GM18505 (cell line): ENCODE data around the gene PPP1R15B.

ENCODE experiments used
- ATAC-seq: cut with Tn5 transposase; IDR thresholded peaks from one replicate; pipeline ENCODE4 v1.9.1; 2021; ENCODE audit not compliant: unreplicated experiment
- POLR2A ChIP-seq: IDR thresholded peaks from 4 replicates; pipeline ENCODE4 v1.6.1; 2011; ENCODE audit warnings: borderline replicate concordance; ENCODE audit not compliant: insufficient read depth, insufficient read length; ENCODE audit errors: extremely low read depth

PPP1R15B gene

DNA sequence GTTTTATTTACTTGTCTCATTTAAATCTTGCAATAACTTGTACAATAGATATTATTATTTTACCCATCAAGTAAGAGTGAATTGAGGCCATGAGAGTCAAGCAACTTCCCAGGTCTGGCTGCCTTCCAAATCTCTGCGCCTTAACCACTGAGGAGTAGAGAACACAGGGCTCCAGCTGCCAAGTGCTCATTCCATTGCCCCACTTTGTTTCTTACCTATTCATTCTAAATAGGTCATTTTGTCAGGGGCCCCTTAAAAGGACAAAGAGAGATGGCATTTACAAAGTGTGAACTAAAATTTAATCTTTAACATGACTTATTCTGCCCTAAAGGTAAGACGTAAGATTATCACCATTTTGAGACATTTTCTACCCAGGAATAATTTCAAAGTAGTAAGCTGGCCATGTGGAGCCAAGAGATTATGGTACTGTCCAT lies 3.5 kb downstream of the PPP1R15B start:
- ATAC-seq, result no peak
- no peak for TF ChIP-seq POLR2A

DNA sequence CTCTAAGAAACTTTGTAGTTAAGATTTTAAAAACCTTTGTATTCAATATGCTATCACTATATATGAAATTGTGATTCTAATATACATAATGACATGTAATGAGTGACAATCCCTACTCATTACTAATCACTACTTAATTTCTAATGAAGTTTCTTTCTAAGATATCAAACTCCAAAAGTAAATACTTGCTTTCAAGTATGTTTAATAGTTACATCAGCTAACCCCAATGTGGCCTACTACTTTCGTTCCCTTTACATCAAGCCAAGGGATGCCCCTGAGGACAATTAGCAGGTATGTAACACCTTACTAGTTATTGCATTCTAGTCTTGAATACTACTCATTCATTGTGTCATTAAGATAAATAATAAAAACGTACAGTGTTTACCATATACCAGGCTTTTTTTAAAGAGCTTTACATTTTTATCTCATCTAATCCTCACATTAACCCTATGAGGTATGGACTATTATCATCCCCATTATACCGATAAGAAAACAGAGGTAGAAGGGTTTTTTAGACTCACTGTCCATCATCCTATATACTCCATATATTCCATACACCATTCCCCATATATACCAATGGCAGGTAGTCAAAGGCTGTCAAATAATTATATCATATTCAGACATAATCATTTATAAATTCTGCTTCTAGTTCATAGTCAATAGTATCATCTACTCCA lies 4.2 kb downstream of the PPP1R15B start:
- TF ChIP-seq POLR2A, result no peak
- no peak for ATAC-seq

DNA sequence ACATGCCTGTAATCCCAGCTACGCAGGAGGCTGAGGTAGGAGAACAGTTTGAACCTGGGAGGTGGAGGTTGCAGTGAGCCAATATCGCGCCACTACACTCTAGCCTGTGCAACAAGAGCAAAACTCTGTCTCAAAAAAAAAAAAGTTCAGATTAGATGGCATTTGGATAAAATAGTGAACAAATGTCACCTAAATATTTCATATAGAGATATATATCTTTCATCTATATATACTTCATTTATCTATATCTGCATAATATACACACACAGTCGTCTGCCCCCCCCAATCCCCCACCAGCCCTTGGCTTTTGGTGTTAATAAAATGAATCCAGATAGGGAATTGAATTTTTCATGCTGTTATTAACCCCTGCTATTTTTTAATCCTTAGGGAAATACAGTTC lies 5.0 kb downstream of the PPP1R15B start:
- no peak for TF ChIP-seq POLR2A
- no peak for ATAC-seq

DNA sequence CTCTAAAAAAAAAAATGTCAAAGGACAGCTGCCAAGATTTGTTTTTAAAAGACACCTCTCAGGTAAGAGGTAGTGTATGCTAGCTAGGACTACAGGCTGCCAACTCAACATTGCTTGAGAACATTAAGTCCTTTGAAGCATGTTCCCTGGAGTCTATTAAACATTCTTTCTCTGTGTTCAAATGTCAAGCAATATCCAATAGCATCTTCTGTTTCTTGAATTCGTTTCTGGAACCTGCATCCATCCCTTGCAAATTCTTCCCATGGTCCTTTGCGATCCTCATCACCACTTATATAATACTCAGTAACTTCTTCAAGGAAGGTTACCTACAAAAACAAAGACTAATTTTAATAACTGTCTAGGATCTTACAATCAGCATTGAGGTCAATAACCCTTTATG lies 5.6 kb downstream of the PPP1R15B start:
- ATAC-seq, result no peak
- no peak for TF ChIP-seq POLR2A

DNA sequence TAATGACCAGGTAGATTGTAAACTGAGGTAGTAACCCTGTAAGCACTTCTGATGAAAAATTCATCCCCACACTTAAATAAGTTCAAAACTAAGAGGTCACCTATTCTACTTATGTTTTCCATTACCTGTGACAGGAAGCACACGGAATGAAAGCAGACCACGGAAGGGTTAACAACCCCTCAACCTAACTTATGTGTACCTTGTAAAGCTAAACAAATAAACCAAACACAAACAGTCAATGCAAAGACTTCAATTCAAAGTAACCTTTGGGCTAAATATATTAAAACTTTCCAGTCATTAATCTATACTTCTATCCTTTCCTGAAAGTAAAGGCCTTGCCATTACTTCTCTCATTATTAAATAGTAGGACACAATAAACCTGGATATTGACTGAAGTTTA lies 7.0 kb downstream of the PPP1R15B start:
- no peak for ATAC-seq
- TF ChIP-seq POLR2A, result no peak

DNA sequence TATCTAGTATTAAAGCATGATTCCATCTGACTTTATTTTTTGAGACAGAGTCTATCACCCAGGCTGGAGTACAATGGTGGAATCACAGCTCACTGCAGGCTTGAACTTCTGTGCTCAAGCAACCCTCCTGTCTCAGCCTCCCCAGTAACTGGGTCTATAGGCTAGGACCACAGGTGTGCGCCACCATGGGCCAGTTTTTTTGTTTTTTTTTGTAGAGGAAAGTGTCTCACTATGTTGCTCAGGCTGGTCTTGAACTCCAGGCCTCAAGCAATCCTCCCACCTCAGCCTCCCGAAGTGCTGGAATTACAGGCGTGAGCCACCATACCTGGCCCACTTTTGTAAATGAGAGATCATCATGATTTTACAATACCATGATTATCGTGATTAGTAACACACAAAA lies 9.2 kb downstream of the PPP1R15B start:
- TF ChIP-seq POLR2A, result no peak
- no peak for ATAC-seq

DNA sequence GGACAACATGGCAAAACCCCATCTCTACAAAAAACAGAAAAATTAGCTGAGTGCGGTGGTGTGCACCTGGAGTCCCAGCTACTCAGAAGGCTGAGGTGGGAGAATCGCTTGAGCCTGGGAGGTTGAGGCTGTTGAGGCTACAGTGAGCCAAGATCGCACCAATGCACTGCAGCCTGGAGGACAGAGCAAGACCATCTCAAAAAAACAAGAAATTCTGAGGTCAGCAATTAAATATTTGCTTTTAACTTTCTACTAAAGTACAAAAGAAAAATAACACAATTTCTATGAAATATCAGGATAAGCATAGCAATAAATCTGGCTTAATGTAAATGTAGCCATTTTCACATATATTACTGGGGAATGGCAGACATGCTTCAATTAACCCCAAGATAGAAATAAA lies 9.9 kb downstream of the PPP1R15B start:
- ATAC-seq, result no peak
- no peak for TF ChIP-seq POLR2A

DNA sequence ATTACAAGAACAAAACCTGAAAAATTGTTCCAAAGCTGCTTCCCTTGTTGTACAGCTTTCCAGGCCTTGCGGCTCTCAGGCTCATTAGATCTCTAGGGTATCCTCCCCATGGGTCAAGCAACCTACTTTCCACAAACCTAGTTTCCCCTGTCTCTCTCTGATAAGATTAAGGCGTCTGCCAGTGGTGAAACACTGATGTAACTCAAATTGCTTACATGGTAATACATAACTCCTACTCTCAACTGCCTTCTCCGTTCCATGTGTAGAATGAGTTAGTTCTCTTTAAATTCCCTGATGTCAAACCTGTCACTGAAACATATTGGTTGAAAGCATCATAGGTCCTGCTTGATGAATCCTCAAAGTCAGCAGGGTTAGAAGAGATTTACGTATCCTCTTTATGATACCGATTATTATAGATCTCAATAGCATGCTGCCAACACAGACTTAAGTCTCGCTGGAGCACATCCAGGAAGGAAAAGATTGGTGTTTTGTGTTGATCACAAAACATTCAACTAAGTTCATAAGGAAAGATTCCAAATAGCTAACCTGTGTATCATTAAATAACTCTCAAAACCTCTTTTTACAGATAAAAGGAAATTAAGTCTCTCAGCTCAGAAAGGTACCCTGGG lies 10.6 kb downstream of the PPP1R15B start:
- no peak for TF ChIP-seq POLR2A
- no peak for ATAC-seq

DNA sequence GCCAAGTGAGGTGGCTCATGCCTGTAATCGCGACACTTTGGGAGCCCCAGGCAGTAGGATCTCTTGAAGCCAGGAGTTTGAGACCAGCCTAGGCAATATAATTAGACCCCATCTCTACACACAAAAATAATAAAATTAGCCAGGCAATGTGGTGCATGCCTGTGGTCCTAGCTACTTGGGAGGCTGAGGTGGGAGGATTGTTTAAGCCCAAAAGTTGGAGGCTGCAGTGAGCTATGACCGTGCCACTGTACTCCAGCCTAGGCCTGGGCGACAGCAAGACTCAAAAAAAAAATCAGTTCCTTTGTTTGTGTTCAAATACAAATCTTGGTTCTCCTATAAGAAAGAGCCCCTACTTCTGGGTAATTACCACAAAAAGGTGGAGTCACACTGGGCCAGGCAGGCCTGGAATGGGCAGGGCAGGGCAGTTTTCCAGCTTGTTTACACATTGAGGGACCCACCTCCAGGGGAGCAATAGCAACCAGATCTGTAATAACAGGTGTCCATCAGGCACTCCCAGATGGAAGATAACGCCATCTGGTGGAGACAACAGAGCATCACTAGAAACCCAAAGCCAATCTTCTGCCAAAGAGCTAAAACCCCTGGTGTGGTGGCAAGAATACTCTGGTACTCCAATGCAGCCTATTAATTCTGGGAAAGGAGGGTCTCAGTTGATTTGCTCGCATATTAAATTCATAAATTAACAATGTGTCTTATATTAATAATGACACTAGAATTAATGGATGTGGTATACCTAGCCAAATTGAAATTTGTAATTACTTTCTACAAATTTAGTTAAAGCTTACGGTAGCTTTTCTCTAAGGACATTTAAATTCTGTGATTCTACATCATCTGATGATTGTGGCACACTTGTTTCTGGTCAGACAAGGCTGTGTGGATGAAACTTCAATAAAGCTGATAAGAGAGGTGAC lies 13.2 kb downstream of the PPP1R15B start:
- ATAC-seq, result peak; percentile 56
- no peak for TF ChIP-seq POLR2A

DNA sequence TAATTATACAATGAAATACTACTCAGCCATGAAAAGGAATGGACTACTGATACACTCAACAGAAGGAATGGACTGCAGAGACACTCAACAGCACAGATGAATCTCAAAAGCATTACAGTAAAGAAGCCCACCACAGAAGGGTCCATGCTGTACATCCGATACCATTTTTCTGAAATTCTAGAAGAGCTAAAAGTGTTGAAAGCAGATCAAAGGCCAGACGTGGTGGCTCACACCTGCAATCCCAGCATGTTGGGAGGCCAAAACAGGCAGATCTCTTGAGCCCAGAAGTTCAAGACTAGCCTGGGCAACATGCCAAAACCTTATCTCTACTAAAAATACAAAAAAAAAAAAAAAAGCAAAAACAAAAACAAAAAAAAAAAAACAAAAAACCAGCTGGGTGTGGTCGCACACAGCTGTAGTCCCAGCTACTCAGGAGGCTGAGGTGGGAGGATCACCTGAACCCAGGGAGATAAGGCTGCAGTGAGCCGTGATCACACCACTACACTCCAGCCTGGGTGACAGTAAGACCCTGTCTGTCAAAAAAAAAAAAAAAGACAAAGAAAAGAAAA lies 15.5 kb downstream of the PPP1R15B start:
- ATAC-seq, result no peak
- TF ChIP-seq POLR2A, result no peak

DNA sequence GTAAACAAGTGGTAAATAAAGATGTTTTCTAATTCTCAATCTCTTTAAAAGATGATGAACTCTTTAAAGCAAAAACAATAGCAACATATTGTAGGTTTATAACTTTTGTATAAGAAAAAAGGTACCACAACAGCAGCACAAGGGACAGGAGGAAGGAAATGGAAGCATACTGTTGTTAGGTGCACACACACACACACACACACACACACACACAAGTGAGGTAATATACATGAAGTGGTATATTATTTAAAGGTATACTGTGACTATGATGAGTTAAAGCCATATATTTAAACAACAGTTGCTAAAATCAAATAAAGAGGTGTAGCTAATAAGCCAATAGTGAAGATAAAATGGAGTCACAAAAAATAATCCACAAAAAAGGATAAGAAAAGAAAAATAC lies 20.0 kb downstream of the PPP1R15B start:
- TF ChIP-seq POLR2A, result no peak
- ATAC-seq, result no peak

DNA sequence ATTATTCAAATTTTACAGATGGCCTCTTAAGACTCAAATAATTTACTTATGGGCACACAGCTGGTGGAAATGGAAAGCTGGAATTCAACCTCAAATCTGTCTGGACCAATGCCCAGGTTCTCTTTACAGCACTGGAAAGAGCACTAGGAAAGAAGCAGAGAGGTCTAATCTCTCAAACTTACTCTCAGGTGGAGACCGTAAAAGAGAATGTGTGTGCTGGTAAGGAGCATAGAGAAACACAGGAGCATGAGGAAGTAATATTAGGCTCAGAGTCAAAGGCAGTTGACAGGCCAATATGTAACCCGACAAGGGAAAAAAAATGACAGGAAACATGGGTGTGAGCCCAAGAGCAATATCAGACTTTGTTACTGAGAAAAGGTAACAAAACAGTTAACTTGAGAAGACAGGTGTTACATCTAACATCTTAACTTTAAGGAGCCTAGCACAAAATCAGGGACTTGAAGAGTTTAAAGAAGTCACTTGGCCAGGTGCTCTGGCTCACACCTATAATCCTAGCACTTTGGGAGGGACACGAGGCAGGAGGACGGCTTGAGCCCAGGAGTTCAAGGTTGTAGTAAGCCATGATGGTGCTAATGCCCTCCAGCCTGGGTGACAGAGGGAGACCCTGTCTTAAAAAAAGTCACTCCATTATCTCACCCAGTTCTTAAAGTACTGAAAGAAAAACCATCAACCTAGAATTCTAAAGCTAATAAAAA lies 20.7 kb downstream of the PPP1R15B start:
- TF ChIP-seq POLR2A, result no peak

DNA sequence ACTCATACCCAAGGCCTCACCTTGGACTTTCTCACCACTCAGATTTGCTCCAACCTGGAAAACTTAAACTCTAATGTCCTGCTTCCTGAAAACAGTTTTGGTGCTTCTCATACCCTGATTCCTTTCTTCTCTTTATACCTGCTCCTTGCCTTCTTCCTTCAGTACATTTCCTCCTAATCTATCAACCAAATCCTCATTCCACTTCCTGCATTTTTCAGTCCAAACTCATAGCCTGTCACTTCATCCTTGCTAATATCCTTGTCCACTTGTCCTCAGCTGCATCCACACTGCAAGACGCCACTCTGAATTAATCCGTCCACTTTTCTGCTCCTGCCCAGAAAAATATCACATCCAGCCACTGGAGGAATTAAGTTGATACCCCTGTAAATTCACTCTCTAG lies 25.9 kb downstream of the PPP1R15B start:
- ATAC-seq, result no peak
- no peak for TF ChIP-seq POLR2A

More for the DNA sequence above, 20.7 kb downstream of the PPP1R15B start:
- no peak for ATAC-seq
